Keratinocyte (primary cell): Measurements from ENCODE around the gene OR52K2.
"Not testable (repeated sequence)": the region's sequence is repeated elsewhere in the genome, so short reads cannot be mapped to it uniquely, and the experiment has no call there.

Source experiments
- EZH2 ChIP-seq: IDR thresholded peaks from one replicate; pipeline ENCODE4 v1.6.1; 2012; ENCODE audit warnings: inconsistent platforms, mild to moderate bottlenecking, low read length, moderate library complexity
- TF ChIP-seq, protein P1 (sequence below), 3 experiments: IDR thresholded peaks in 1 of 3; conservative IDR thresholded peaks in 1 of 3; optimal IDR thresholded peaks in 1 of 3; 2 replicates in 2 of 3; 3 replicates in 1 of 3; pipeline versions ENCODE3 to v1.5.1; 2011; ENCODE audit warnings: low read length in 3 of 3, mild to moderate bottlenecking in 3 of 3, moderate library complexity in 2 of 3, control low read depth in 1 of 3, inconsistent platforms in 1 of 3; ENCODE audit not compliant: insufficient read depth in 2 of 3; ENCODE audit errors: extremely low read depth in 1 of 3

DNA sequence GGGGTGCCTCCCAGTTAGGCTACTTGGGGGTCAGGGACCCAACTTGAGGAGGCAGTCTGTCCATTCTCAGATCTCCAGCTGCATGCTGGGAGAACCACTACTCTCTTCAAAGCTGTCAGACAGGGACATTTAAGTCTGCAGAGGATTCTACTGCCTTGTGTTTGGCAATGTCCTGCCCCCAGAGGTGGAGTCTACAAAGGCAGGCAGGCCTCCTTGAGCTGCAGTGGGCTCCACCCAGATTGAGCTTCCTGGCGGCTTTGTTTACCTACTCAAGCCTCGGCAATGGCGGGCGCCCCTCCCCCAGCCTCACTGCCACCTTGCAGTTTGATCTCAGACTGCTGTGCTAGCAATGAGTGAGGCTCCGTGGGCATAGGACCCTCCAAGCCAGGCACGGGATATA lies 42.9 kb upstream of the OR52K2 start:
- TF ChIP-seq EZH2: not testable (repeated sequence)
- TF ChIP-seq, protein P1, sequence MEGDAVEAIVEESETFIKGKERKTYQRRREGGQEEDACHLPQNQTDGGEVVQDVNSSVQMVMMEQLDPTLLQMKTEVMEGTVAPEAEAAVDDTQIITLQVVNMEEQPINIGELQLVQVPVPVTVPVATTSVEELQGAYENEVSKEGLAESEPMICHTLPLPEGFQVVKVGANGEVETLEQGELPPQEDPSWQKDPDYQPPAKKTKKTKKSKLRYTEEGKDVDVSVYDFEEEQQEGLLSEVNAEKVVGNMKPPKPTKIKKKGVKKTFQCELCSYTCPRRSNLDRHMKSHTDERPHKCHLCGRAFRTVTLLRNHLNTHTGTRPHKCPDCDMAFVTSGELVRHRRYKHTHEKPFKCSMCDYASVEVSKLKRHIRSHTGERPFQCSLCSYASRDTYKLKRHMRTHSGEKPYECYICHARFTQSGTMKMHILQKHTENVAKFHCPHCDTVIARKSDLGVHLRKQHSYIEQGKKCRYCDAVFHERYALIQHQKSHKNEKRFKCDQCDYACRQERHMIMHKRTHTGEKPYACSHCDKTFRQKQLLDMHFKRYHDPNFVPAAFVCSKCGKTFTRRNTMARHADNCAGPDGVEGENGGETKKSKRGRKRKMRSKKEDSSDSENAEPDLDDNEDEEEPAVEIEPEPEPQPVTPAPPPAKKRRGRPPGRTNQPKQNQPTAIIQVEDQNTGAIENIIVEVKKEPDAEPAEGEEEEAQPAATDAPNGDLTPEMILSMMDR (optimal IDR thresholded peaks at IDR 0.05 in 1 of 3, IDR thresholded peaks at IDR 0.05 in 1 of 3, conservative IDR thresholded peaks at IDR 0.05 in 1 of 3; ENCODE audit: extremely low read depth in 1 of 3, insufficient read depth in 2 of 3, low read length in 3 of 3): not testable (repeated sequence)
